HCT116 (cell line): ENCODE results near the gene ATP1A1. TPM values are rescaled to one million over a fixed set of nuclear protein-coding genes. Genes with fewer than 3 reads are reported as not detected.

Experiments used
- ATAC-seq: fragments of 200-7000 bp; cut with Tn5 transposase; 2 replicates; pipeline ENCODE4 v1.9.1; 2020; ENCODE audit warnings: mild to moderate bottlenecking, moderate library complexity
- BruUV-seq: library from RNA; stranded (reverse); fragments of 400-500 nt; replicated peaks from 2 replicates; lab custom pipeline; 2021; lab: Mats Ljungman, UMichigan
- CTCF ChIA-PET: fragments of 300-600 bp; sonication (Branson Sonifier 250); formaldehyde crosslinking; loops from one replicate; lab custom pipeline; 2021; ENCODE audit warnings: antibody characterized with exemption; lab: Charles Lee
- POLR2A ChIA-PET: fragments of 300-600, 350-600 bp; sonication (Branson Sonifier 250); formaldehyde crosslinking; loops from one replicate; lab custom pipeline; 2021; ENCODE audit warnings: antibody characterized with exemption; lab: Charles Lee
- RAD21 ChIA-PET, 2 experiments: fragments of 300-600 bp; sonication (Branson Sonifier 250); formaldehyde crosslinking; loops; one replicate each; lab custom pipeline; 2023; ENCODE audit warnings: low total read pairs in 2 of 2; ENCODE audit not compliant: uncharacterized antibody in 2 of 2, unreplicated experiment in 2 of 2, low non-redundant PET in 1 of 2; lab: Charles Lee
- DNase-seq: peaks from one replicate; pipeline ENCODE4 v3.0.0-alpha.2; 2010; ENCODE audit warnings: low read depth, low spot score
- H2AFZ ChIP-seq: fragments of 200-600 bp; shearing (Covaris generic), sonication (generic); 2 replicates; pipeline ENCODE4 v1.6.1; 2017; ENCODE audit warnings: low read depth, mixed run types, mixed read lengths, antibody characterized with exemption, low read length; ENCODE audit not compliant: poor library complexity, severe bottlenecking
- H3K27ac ChIP-seq: 2 replicates; pipeline ENCODE4 v1.5.1; 2012; ENCODE audit warnings: low read depth, low read length
- H3K27me3 ChIP-seq: fragments of 200-600 bp; sonication (generic); 2 replicates; pipeline ENCODE4 v1.6.1; 2016; ENCODE audit warnings: mixed run types, low read length, mixed read lengths; ENCODE audit not compliant: insufficient read depth
- H3K36me3 ChIP-seq, 2 experiments: fragments of 200-500 bp in 1 of 2; fragments of 200-600 bp in 1 of 2; sonication (Bioruptor generic) in 1 of 2; sonication (generic) in 1 of 2; 2 replicates each; pipeline versions ENCODE4 v1.5.1 to v1.6.1; 2014 to 2016; ENCODE audit warnings: low read length in 2 of 2, inconsistent platforms in 1 of 2, mixed read lengths in 1 of 2, mixed run types in 1 of 2; ENCODE audit not compliant: insufficient read depth in 2 of 2, control insufficient read depth in 1 of 2
- H3K4me1 ChIP-seq, 2 experiments: fragments of 200-600 bp in 1 of 2; sonication (generic) in 1 of 2; 2 replicates each; pipeline versions ENCODE4 v1.5.1 to v1.6.1; 2012 to 2017; ENCODE audit warnings: low read length in 2 of 2, inconsistent platforms in 1 of 2, mild to moderate bottlenecking in 1 of 2, mixed read lengths in 1 of 2, mixed run types in 1 of 2, moderate library complexity in 1 of 2; ENCODE audit not compliant: insufficient read depth in 2 of 2, control insufficient read depth in 1 of 2
- H3K4me2 ChIP-seq: fragments of 200-600 bp; sonication (generic); 2 replicates; pipeline ENCODE4 v1.6.1; 2017; ENCODE audit warnings: mixed run types, low read length, mixed read lengths
- H3K4me3 ChIP-seq, 2 experiments: fragments of 200-600 bp in 1 of 2; sonication (generic) in 1 of 2; replicated peaks in 1 of 2; 2 replicates each; pipeline ENCODE4 v1.5.1; 2011 to 2016; ENCODE audit warnings: low read length in 2 of 2, control low read depth in 1 of 2, low read depth in 1 of 2, mild to moderate bottlenecking in 1 of 2, mixed read lengths in 1 of 2, mixed run types in 1 of 2
- H3K79me2 ChIP-seq: fragments of 200-600 bp; sonication (generic); 2 replicates; pipeline ENCODE4 v1.6.1; 2017; ENCODE audit warnings: mild to moderate bottlenecking, mixed run types, low read length, moderate library complexity, mixed read lengths; ENCODE audit not compliant: insufficient read depth
- H3K9ac ChIP-seq: fragments of 200-600 bp; sonication (generic); 2 replicates; pipeline ENCODE4 v1.6.1; 2016; ENCODE audit warnings: low read length, mixed read lengths
- H3K9me2 ChIP-seq: fragments of 200-600 bp; sonication (generic), shearing (Covaris generic); 2 replicates; pipeline ENCODE4 v1.6.1; 2017; ENCODE audit warnings: mixed run types, mild to moderate bottlenecking, moderate library complexity; ENCODE audit not compliant: insufficient read depth
- H3K9me3 ChIP-seq, 2 experiments: fragments of 200-500 bp in 1 of 2; fragments of 200-600 bp in 1 of 2; sonication (Bioruptor generic) in 1 of 2; sonication (generic) in 1 of 2; 2 replicates each; pipeline ENCODE4 v1.6.1; 2014 to 2017; ENCODE audit warnings: low read length in 2 of 2, mixed read lengths in 2 of 2, inconsistent platforms in 1 of 2, low read depth in 1 of 2, mild to moderate bottlenecking in 1 of 2, mixed run types in 1 of 2, moderate library complexity in 1 of 2; ENCODE audit not compliant: control insufficient read depth in 1 of 2, insufficient read depth in 1 of 2
- H4K20me1 ChIP-seq: fragments of 200-600 bp; sonication (generic), shearing (Covaris generic); 2 replicates; pipeline ENCODE4 v1.6.1; 2017; ENCODE audit warnings: mixed run types, mild to moderate bottlenecking, moderate library complexity; ENCODE audit not compliant: insufficient read depth
- ATF3 ChIP-seq: IDR thresholded peaks from 2 replicates; pipeline ENCODE4 v1.6.1; 2012
- CEBPB ChIP-seq: IDR thresholded peaks from 2 replicates; pipeline ENCODE4 v1.6.1; 2012; ENCODE audit warnings: low read depth
- CTCF ChIP-seq, 3 experiments: fragments of 200-600 bp in 1 of 3; sonication (generic) in 1 of 3; IDR thresholded peaks in 2 of 3; conservative IDR thresholded peaks in 1 of 3; 2 replicates each; pipeline ENCODE4 v1.5.1; 2012 to 2017; ENCODE audit warnings: low read depth in 2 of 3, low read length in 2 of 3, antibody characterized with exemption in 1 of 3, borderline replicate concordance in 1 of 3, control low read depth in 1 of 3, mild to moderate bottlenecking in 1 of 3, mixed read lengths in 1 of 3, mixed run types in 1 of 3, moderate library complexity in 1 of 3; ENCODE audit not compliant: insufficient read depth in 1 of 3
- ELF1 ChIP-seq: IDR thresholded peaks from 2 replicates; pipeline ENCODE4 v1.6.1; 2012; ENCODE audit warnings: low read depth, borderline replicate concordance
- EZH2 ChIP-seq: fragments of 200-600 bp; sonication (generic); IDR thresholded peaks from 2 replicates; pipeline ENCODE4 v1.6.1; 2017; ENCODE audit warnings: antibody characterized with exemption, mixed run types
- EZH2phosphoT487 ChIP-seq: fragments of 200-600 bp; IDR thresholded peaks from 2 replicates; pipeline ENCODE4 v1.6.1; 2018; ENCODE audit warnings: antibody characterized with exemption, borderline replicate concordance
- FOSL1 ChIP-seq: IDR thresholded peaks from 2 replicates; pipeline ENCODE4 v1.6.1; 2012; ENCODE audit warnings: low read depth
- JUND ChIP-seq: IDR thresholded peaks from 2 replicates; pipeline ENCODE4 v1.6.1; 2012
- MAX ChIP-seq: IDR thresholded peaks from 2 replicates; pipeline ENCODE4 v1.6.1; 2012
- POLR2AphosphoS5 ChIP-seq: IDR thresholded peaks from 2 replicates; pipeline ENCODE4 v1.6.1; 2011; ENCODE audit warnings: mild to moderate bottlenecking, low read depth, low read length, moderate library complexity
- RAD21 ChIP-seq: IDR thresholded peaks from 2 replicates; pipeline ENCODE4 v1.6.1; 2012; ENCODE audit warnings: low read depth, mild to moderate bottlenecking
- REST ChIP-seq: IDR thresholded peaks from 2 replicates; pipeline ENCODE4 v1.6.1; 2012; ENCODE audit warnings: low read depth
- SIN3A ChIP-seq: IDR thresholded peaks from 2 replicates; pipeline ENCODE4 v1.6.1; 2012; ENCODE audit warnings: low read depth
- SP1 ChIP-seq: IDR thresholded peaks from 2 replicates; pipeline ENCODE4 v1.6.1; 2012; ENCODE audit warnings: low read depth
- SRF ChIP-seq: IDR thresholded peaks from 2 replicates; pipeline ENCODE4 v1.6.1; 2012; ENCODE audit warnings: low read depth
- TCF7L2 ChIP-seq: IDR thresholded peaks from 2 replicates; pipeline ENCODE4 v1.7.0; 2011; ENCODE audit warnings: borderline replicate concordance, inconsistent platforms; ENCODE audit not compliant: insufficient read depth, insufficient read length; ENCODE audit errors: extremely low read depth
- YY1 ChIP-seq: IDR thresholded peaks from 2 replicates; pipeline ENCODE4 v1.6.1; 2011; ENCODE audit warnings: low read length, low read depth, moderate library complexity, mild to moderate bottlenecking; ENCODE audit not compliant: insufficient replicate concordance; ENCODE audit errors: extremely low read depth
- ZFX ChIP-seq: fragments of 450-650 bp; IDR thresholded peaks from 2 replicates; pipeline ENCODE4 v1.6.1; 2017
- ZNF274 ChIP-seq: fragments of 200-500 bp; sonication (Bioruptor generic); IDR thresholded peaks from 2 replicates; pipeline ENCODE4 v1.6.1; 2014; ENCODE audit warnings: mild to moderate bottlenecking, low read depth, low read length, inconsistent platforms
- intact Hi-C: fragments of 100-400 bp; cut with micrococcal nuclease; formaldehyde crosslinking; loops from 2 replicates; pipeline ENCODE4 v1.10.0; 2022
- total RNA-seq: library from RNA; stranded (reverse); gene quantifications from one replicate; pipeline ENCODE4 v1.2.1, GENCODE V29; 2021; ENCODE audit not compliant: unreplicated experiment

ATP1A1 gene
- total RNA-seq, 1 experiment from 2014 or later = 290 TPM

GRCh38 chr1:116387551-116387950 is 14.5 kb downstream of the ATP1A1 start:
- Histone ChIP-seq H2AFZ (no peak overlapping the region), H3K4me1 (no peaks in the 10 kb centered on the region)
- no peak for TF ChIP-seq MAX
- TF ChIP-seq REST = no peak
- TF ChIP-seq ELF1 = no peak
- no peak for TF ChIP-seq CEBPB
- TF ChIP-seq YY1 = no peak
- no peak for TF ChIP-seq FOSL1
- TF ChIP-seq JUND = no peak
- TF ChIP-seq TCF7L2 = no peak
- no peak for TF ChIP-seq SP1
- no peak for TF ChIP-seq EZH2
- TF ChIP-seq CTCF (IDR thresholded peaks at IDR 0.05 in 2 of 3, conservative IDR thresholded peaks at IDR 0.05 in 1 of 3; ENCODE audit: borderline replicate concordance in 1 of 3, insufficient read depth in 1 of 3, low read depth in 2 of 3, low read length in 2 of 3) = no peak
- no peak for TF ChIP-seq ZNF274
- no peak for TF ChIP-seq ZFX
- TF ChIP-seq SIN3A = no peak
- TF ChIP-seq POLR2AphosphoS5 = no peak
- no peak for TF ChIP-seq EZH2phosphoT487
- no peak for TF ChIP-seq RAD21
- TF ChIP-seq SRF = no peak
- TF ChIP-seq ATF3 = no peak
- TF ChIP-seq, all 23 proteins: peak for 0
- Histone ChIP-seq H3K27ac (no peak overlapping the region), H4K20me1 (no peaks in the 10 kb centered on the region), H3K36me3 (peaks cover 65 to 73% of the 10 kb centered on the region in 2 experiments), H3K9me2 (no peaks in the 10 kb centered on the region), H3K9me3 (no peaks in the 10 kb centered on the region), H3K79me2 (peaks cover 30% of the 10 kb centered on the region), H3K9ac (no peak overlapping the region), H3K4me2 (no peak overlapping the region), H3K4me3 (no peak overlapping the region), H3K27me3 (no peaks in the 10 kb centered on the region)
- ChIA-PET POLR2A (no interaction called here), RAD21 (no interaction called here), CTCF (interaction anchor here (1.2 kb wide), 1 partner anchor 98 kb away, joined by 3 read pairs; no protein-coding TSS in a partner anchor)
- DNase-seq = no peak
- intact Hi-C loops = no loop called here
- no TSS peak for BruUV-seq
- ATAC-seq = no peak
